ENCODE measurements around the gene ARL14EPL.
A peak's percentile ranks its signal among the peaks of the same experiment; 100 is the strongest.

Gene ARL14EPL

DNA sequence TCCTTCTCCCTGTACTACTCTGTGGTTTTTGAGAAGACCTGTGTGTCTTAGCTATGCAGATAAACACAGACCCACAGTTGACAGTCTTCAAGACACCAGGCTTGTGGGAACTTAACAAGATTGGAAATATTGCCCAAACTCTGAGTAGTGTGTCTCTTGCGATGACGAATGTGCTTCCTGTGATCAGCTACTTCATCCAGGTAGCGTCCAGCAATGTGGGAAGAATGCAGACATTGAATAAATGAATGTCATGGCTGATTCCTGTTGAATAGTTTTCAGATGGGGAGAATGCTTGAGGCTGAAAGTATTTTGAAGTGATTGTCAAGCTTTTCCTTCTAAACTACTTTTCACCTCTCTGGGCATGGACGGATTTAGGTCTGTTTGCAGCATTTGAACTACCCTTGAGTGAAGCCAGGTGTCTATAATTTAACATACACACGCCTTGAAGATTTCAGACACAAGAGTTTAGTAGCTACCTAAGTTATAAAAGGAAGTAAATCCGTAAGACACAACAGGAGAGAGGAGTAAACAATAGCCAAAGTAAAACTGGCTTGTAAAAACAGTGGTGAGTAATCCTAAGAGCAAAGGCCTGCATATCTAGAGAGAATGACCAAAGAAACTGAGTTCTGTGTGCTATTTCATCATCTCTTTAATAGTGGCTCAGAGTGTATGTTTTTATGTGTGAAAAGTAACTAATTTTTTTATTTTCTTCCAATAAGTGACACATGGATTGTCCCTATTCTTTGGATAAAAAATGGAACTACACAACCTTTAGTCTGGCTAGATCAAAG, 30.0 kb upstream of the ARL14EPL start:
- H3K4me3 ChIP-seq (ENCODE audit: low read length): no peak overlapping the region
- no peak for TF ChIP-seq CTCF (IDR thresholded peaks at IDR 0.05; ENCODE audit: insufficient read depth, low read depth, low read length, missing control alignments)
- peak; percentile 24 for DNase-seq (ENCODE audit: low read depth)

GRCh38 chr5:116004248-116004647, 28.0 kb upstream of the ARL14EPL start:
- no peak overlapping the region for H3K4me3 ChIP-seq (ENCODE audit: low read length)
- DNase-seq (ENCODE audit: low read depth): no peak
- no peak for TF ChIP-seq CTCF (IDR thresholded peaks at IDR 0.05; ENCODE audit: insufficient read depth, low read depth, low read length, missing control alignments)

GRCh38 chr5:116009806-116010205, 22.5 kb upstream of the ARL14EPL start:
- no peak overlapping the region for H3K4me3 ChIP-seq (ENCODE audit: low read length)
- DNase-seq (ENCODE audit: low read depth): no peak

DNA sequence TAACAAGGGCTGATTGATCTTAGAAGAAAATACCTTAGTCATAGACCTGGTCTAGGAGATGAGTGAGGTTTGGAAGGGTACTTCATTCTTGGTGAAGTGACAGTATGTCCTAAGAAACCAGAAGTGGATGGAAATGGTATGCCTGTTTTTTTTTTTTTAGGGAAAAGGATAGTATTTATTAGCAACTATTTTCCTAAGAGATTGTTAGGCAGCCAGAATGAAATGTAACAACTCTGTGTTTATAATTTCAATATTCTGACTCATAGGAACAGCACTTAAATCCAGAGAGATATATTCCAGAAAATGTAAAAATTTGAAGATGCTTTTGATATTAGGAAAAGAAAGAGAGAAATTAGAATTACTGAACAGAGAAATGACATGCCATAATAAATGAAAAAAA, 21.2 kb upstream of the ARL14EPL start:
- DNase-seq (ENCODE audit: low read depth): no peak
- TF ChIP-seq CTCF (IDR thresholded peaks at IDR 0.05; ENCODE audit: insufficient read depth, low read depth, low read length, missing control alignments): no peak
- no peak overlapping the region for H3K4me3 ChIP-seq (ENCODE audit: low read length)

More at GRCh38 chr5:116009806-116010205, 22.5 kb upstream of the ARL14EPL start:
- no peak for TF ChIP-seq CTCF (IDR thresholded peaks at IDR 0.05; ENCODE audit: insufficient read depth, low read depth, low read length, missing control alignments)

GRCh38 chr5:116013207-116013785, 19.0 kb upstream of the ARL14EPL start:
- no peak for DNase-seq (ENCODE audit: low read depth)
- no peak overlapping the region for H3K4me3 ChIP-seq (ENCODE audit: low read length)
- no peak for TF ChIP-seq CTCF (IDR thresholded peaks at IDR 0.05; ENCODE audit: insufficient read depth, low read depth, low read length, missing control alignments)

GRCh38 chr5:116013936-116014335, 18.3 kb upstream of the ARL14EPL start:
- H3K4me3 ChIP-seq (ENCODE audit: low read length): no peak overlapping the region
- DNase-seq (ENCODE audit: low read depth): no peak
- TF ChIP-seq CTCF (IDR thresholded peaks at IDR 0.05; ENCODE audit: insufficient read depth, low read depth, low read length, missing control alignments): no peak

Data from epithelial cell of esophagus (primary cell).